Stimulated activated naive CD8-positive, alpha-beta T cell treated with anti-CD3 and anti-CD28 coated beads, Interleukin-15, Interleukin-2, amounts not matched to agents 100 U/mL and 50 U/mL, for 24 hours (primary cell): Measurements from ENCODE around the gene FYB1.
A peak's percentile ranks its signal among the peaks of the same experiment; 100 is the strongest.
"Not testable (repeated sequence)": the region's sequence is repeated elsewhere in the genome, so short reads cannot be mapped to it uniquely, and the experiment has no call there.

Source experiments
- ATAC-seq: fragments of 150-1000 bp; cut with Tn5 transposase; one replicate; pipeline ENCODE4 v1.10.0; 2021
- DNase-seq: peaks from one replicate; pipeline ENCODE4 v3.0.0; 2021

Gene FYB1

GRCh38 chr5:39226558-39226957, 7.2 kb upstream of the FYB1 start:
- ATAC-seq (no peak), DNase-seq (no peak)

GRCh38 chr5:39226100-39226451, 6.7 kb upstream of the FYB1 start:
- ATAC-seq, result no peak

GRCh38 chr5:39225405-39226099, 6.2 kb upstream of the FYB1 start:
- no peak for ATAC-seq
- DNase-seq, result no peak

More at GRCh38 chr5:39226100-39226451, 6.7 kb upstream of the FYB1 start:
- no peak for DNase-seq

- ATAC-seq (no peak), DNase-seq (no peak)
These were observed 4.9 kb upstream of the FYB1 start for GRCh38 chr5:39224196-39224761.

GRCh38 chr5:39223565-39224156, 4.3 kb upstream of the FYB1 start:
- DNase-seq (no peak), ATAC-seq (no peak)

GRCh38 chr5:39221671-39222070, 2.3 kb upstream of the FYB1 start:
- not testable (repeated sequence) for ATAC-seq, DNase-seq

GRCh38 chr5:39220280-39221030, 1.1 kb upstream of the FYB1 start:
- ATAC-seq (no peak), DNase-seq (no peak)

- DNase-seq (no peak), ATAC-seq (no peak)
These were observed 621 bp downstream of the FYB1 start for GRCh38 chr5:39218482-39219402.

GRCh38 chr5:39217365-39218281, 1.7 kb downstream of the FYB1 start:
- ATAC-seq, result peak; percentile 74
- peak; percentile 79 for DNase-seq

GRCh38 chr5:39216631-39217030, 2.7 kb downstream of the FYB1 start:
- ATAC-seq, result peak; percentile 15
- DNase-seq, result peak; percentile 34

GRCh38 chr5:39215857-39216256, 3.5 kb downstream of the FYB1 start:
- ATAC-seq, result no peak

GRCh38 chr5:39214912-39215709, 4.3 kb downstream of the FYB1 start:
- ATAC-seq (peak; percentile 34), DNase-seq (peak; percentile 56)

More at GRCh38 chr5:39215857-39216256, 3.5 kb downstream of the FYB1 start:
- no peak for DNase-seq

GRCh38 chr5:39213447-39214207, 5.7 kb downstream of the FYB1 start:
- peak; percentile 30 for DNase-seq

GRCh38 chr5:39211773-39212172, 7.6 kb downstream of the FYB1 start:
- DNase-seq, result peak; percentile 32
- ATAC-seq, result peak; percentile 9

More at GRCh38 chr5:39213447-39214207, 5.7 kb downstream of the FYB1 start:
- no peak for ATAC-seq

GRCh38 chr5:39209924-39210323, 9.4 kb downstream of the FYB1 start:
- peak; percentile 88 for ATAC-seq
- DNase-seq, result peak; percentile 79

GRCh38 chr5:39208471-39208870, 10.9 kb downstream of the FYB1 start:
- peak; percentile 48 for DNase-seq
- no peak for ATAC-seq

GRCh38 chr5:39207345-39208045, 11.9 kb downstream of the FYB1 start:
- DNase-seq, result no peak
- ATAC-seq, result no peak

GRCh38 chr5:39206630-39207321, 12.6 kb downstream of the FYB1 start:
- DNase-seq (no peak), ATAC-seq (no peak)
